Endothelial cell of umbilical vein (primary cell): ENCODE data around the gene SNAPC2. TPM values are rescaled to one million over a fixed set of nuclear protein-coding genes. Genes with fewer than 3 reads are reported as not detected.

Experiments used
- BruUV-seq: library from RNA; stranded (reverse); fragments of 400-500 nt; replicated peaks from 2 replicates; lab custom pipeline; 2021; lab: Mats Ljungman, UMichigan
- CTCF ChIA-PET: fragments of 300-600, 350-600 bp; sonication (Branson Sonifier 250); formaldehyde crosslinking; loops from one replicate; lab custom pipeline; 2021; ENCODE audit warnings: antibody characterized with exemption, inconsistent platforms; lab: Charles Lee
- POLR2A ChIA-PET: fragments of 300-600, 350-600 bp; sonication (Branson Sonifier 250); formaldehyde crosslinking; loops from one replicate; lab custom pipeline; 2021; ENCODE audit warnings: antibody characterized with exemption, inconsistent platforms; lab: Charles Lee
- DNase-seq: peaks from one replicate; pipeline ENCODE4 v3.0.0-alpha.2; 2011; ENCODE audit warnings: low read depth, low spot score
- FAIRE-seq: peaks from 2 replicates; lab custom pipeline; 2011; peaks lifted over from hg19 to GRCh38; lab: Jason Lieb, UNC
- H2AFZ ChIP-seq: 2 replicates; pipeline ENCODE4 v1.6.0; 2012; ENCODE audit warnings: low read depth, low read length, control low read depth, inconsistent platforms
- H3K27ac ChIP-seq: 2 replicates; pipeline ENCODE4 v1.5.1; 2011; ENCODE audit warnings: low read depth, mild to moderate bottlenecking, control low read depth, low read length, moderate library complexity; ENCODE audit not compliant: insufficient read depth
- H3K27me3 ChIP-seq, 2 experiments: 2 replicates each; pipeline versions ENCODE4 v1.6.0 to v1.6.1; 2011; ENCODE audit warnings: low read length in 2 of 2, mixed read lengths in 1 of 2; ENCODE audit not compliant: control insufficient read depth in 2 of 2, insufficient read depth in 2 of 2
- H3K36me3 ChIP-seq, 2 experiments: 2 replicates in 1 of 2; 3 replicates in 1 of 2; pipeline ENCODE4 v1.5.1; 2011; ENCODE audit warnings: low read length in 2 of 2, mild to moderate bottlenecking in 1 of 2, moderate library complexity in 1 of 2; ENCODE audit not compliant: control insufficient read depth in 2 of 2, insufficient read depth in 2 of 2; ENCODE audit errors: extremely low read depth in 1 of 2
- H3K4me1 ChIP-seq: 3 replicates; pipeline ENCODE4 v1.5.1; 2011; ENCODE audit warnings: mild to moderate bottlenecking, low read length; ENCODE audit not compliant: control insufficient read depth, insufficient read depth; ENCODE audit errors: extremely low read depth
- H3K4me2 ChIP-seq: 2 replicates; pipeline ENCODE4 v1.6.1; 2011; ENCODE audit warnings: low read length, control low read depth, mixed read lengths; ENCODE audit not compliant: insufficient read depth
- H3K4me3 ChIP-seq, 3 experiments: fragments of 200-600 bp in 1 of 3; sonication (generic), shearing (Covaris generic) in 1 of 3; replicated peaks in 1 of 3; 2 replicates each; pipeline ENCODE4 v1.5.1; 2011 to 2016; ENCODE audit warnings: control low read depth in 3 of 3, low read length in 3 of 3, mild to moderate bottlenecking in 2 of 3, inconsistent platforms in 1 of 3, low read depth in 1 of 3, moderate library complexity in 1 of 3; ENCODE audit not compliant: insufficient read depth in 1 of 3
- H3K79me2 ChIP-seq: 2 replicates; pipeline ENCODE4 v1.6.0; 2012; ENCODE audit warnings: low read length, inconsistent platforms; ENCODE audit not compliant: control insufficient read depth, insufficient read depth
- H3K9ac ChIP-seq: replicated peaks from 2 replicates; pipeline ENCODE3; 2011; ENCODE audit warnings: low read length, control low read depth; ENCODE audit not compliant: insufficient read depth; ENCODE audit errors: extremely low read depth
- H3K9me1 ChIP-seq: replicated peaks from 3 replicates; pipeline ENCODE4 v1.6.0; 2011; ENCODE audit warnings: mild to moderate bottlenecking, low read length; ENCODE audit not compliant: control insufficient read depth, insufficient read depth; ENCODE audit errors: extremely low read depth
- H3K9me3 ChIP-seq: replicated peaks from 2 replicates; pipeline ENCODE4 v1.5.1; 2012; ENCODE audit warnings: low read length, inconsistent platforms; ENCODE audit not compliant: control insufficient read depth, insufficient read depth
- H4K20me1 ChIP-seq: replicated peaks from 2 replicates; pipeline ENCODE3; 2011; ENCODE audit warnings: mild to moderate bottlenecking, low read length; ENCODE audit not compliant: control insufficient read depth, insufficient read depth; ENCODE audit errors: extremely low read depth
- EZH2 ChIP-seq: IDR thresholded peaks from 2 replicates; pipeline ENCODE4 v1.6.1; 2012; ENCODE audit warnings: borderline replicate concordance, low read depth, mild to moderate bottlenecking, moderate library complexity, low read length, inconsistent platforms; ENCODE audit not compliant: severe bottlenecking
- FOS ChIP-seq: IDR thresholded peaks from 2 replicates; pipeline ENCODE4 v1.6.1; 2011; ENCODE audit warnings: mild to moderate bottlenecking, low read length, moderate library complexity, borderline replicate concordance; ENCODE audit not compliant: insufficient read depth
- GATA2 ChIP-seq: IDR thresholded peaks from 2 replicates; pipeline ENCODE4 v1.7.0; 2011; ENCODE audit warnings: low read depth, mild to moderate bottlenecking, moderate library complexity, mixed read lengths, low read length; ENCODE audit not compliant: insufficient read length, insufficient read depth
- JUN ChIP-seq: IDR thresholded peaks from 2 replicates; pipeline ENCODE4 v1.6.1; 2011; ENCODE audit warnings: borderline replicate concordance, low read depth; ENCODE audit not compliant: insufficient read length, insufficient read depth
- MYC ChIP-seq: IDR thresholded peaks from one replicate; pipeline ENCODE4 v1.6.1; 2011; ENCODE audit warnings: mild to moderate bottlenecking, low read depth, low read length
- POLR2A ChIP-seq: IDR thresholded peaks from 2 replicates; pipeline ENCODE4 v1.6.1; 2012; ENCODE audit warnings: low read depth, mild to moderate bottlenecking, control low read depth, low read length
- POLR2AphosphoS5 ChIP-seq: IDR thresholded peaks from 2 replicates; pipeline ENCODE4 v1.6.1; 2012; ENCODE audit warnings: low read depth, mild to moderate bottlenecking, control low read depth, low read length, moderate library complexity; ENCODE audit not compliant: insufficient read depth
- dilution Hi-C: fragments of 300-500 bp; cut with MboI; formaldehyde crosslinking; loops from one replicate; pipeline ENCODE4 v1.15.0; 2019; ENCODE audit warnings: low sequenced_read_pairs; ENCODE audit not compliant: extremely low pct_ligation_motif_present
- intact Hi-C: fragments of 100-400 bp; cut with micrococcal nuclease; formaldehyde crosslinking; loops from one replicate; pipeline ENCODE4 v1.10.0; 2022
- polyA plus RNA-seq, 4 experiments: library from polyadenylated mRNA; depleted of rRNA in 3 of 4; stranded (reverse) in 3 of 4; unstranded in 1 of 4; fragments of >200 nt; gene quantifications; 2 replicates each; pipeline versions ENCODE4 v1.2.1 to v1.2.3, GENCODE V29; 2011 to 2012; ENCODE audit warnings: missing spikeins in 1 of 4
- total RNA-seq: library from RNA; stranded (reverse); gene quantifications from 2 replicates; pipeline ENCODE4 v1.2.3, GENCODE V29; 2021
- TF ChIP-seq, protein P1 (sequence below): IDR thresholded peaks from 2 replicates; pipeline ENCODE4 v1.6.1; 2011; ENCODE audit not compliant: insufficient read depth, insufficient read length
- TF ChIP-seq, protein P2 (sequence below), 2 donors: IDR thresholded peaks; 1 replicate in 1 of 2; 2 replicates in 1 of 2; pipeline ENCODE4 v1.5.1; 2011; ENCODE audit warnings: low read length in 2 of 2, mild to moderate bottlenecking in 2 of 2, moderate library complexity in 2 of 2, control low read depth in 1 of 2, inconsistent platforms in 1 of 2, low read depth in 1 of 2; ENCODE audit not compliant: insufficient read depth in 1 of 2; ENCODE audit errors: extremely low read depth in 1 of 2

The SNAPC2 gene
- total and polyA plus RNA-seq, 2 donors (not counting 3 experiments of a cell fraction or from before 2014, with no cell fraction given): 23.7 to 25.8 TPM

DNA sequence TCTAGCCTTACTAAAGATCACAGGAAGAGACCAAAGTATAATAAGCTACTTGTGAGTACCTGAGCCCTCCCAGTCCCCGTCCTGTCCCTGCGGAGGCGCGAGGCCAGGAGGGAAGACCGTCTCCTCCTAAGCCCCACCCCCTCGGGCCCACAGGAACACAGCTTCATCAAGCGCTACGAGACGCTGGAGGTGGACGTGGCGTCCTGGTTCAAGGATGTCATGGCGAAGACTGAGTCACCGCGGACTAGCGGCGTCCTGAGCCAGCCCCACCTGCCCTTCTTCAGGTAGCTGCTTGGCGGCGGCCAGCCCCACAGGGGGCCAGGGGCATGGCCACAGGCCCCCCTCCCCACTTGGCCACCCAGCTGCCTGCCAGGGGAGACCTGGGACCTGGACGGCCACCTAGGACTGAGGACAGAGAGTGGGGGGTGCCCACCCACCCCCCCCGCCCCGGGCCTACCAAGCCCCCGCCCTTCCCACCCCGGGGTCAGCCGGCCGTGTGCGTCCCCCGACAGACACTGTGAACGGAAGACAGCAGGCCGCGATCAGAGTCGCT is 7.9 kb upstream of the SNAPC2 start:
- Histone ChIP-seq H3K27ac (no peak overlapping the region), H3K4me1 (peaks cover 2% of the 10 kb centered on the region), H3K9ac (no peak overlapping the region), H4K20me1 (no peaks in the 10 kb centered on the region), H2AFZ (no peak overlapping the region), H3K4me2 (no peak overlapping the region), H3K36me3 (peaks cover 0 to 23% of the 10 kb centered on the region in 2 experiments), H3K9me1 (no peaks in the 10 kb centered on the region), H3K27me3 (peaks cover 12 to 17% of the 10 kb centered on the region in 2 experiments), H3K79me2 (peaks cover 3% of the 10 kb centered on the region), H3K4me3 (no peak overlapping the region), H3K9me3 (no peaks in the 10 kb centered on the region)
- DNase-seq (no peak), FAIRE-seq (no peak)
- CTCF ChIA-PET: interaction anchor here (0.8 to 1.3 kb wide), 2 partner anchors 8 to 43 kb away, joined by 3 to 7 read pairs; partner anchors contain the start of gene SNAPC2
- TF ChIP-seq JUN (no peak), POLR2AphosphoS5 (no peak), FOS (no peak), EZH2 (no peak), POLR2A (no peak), MYC (no peak), GATA2 (no peak)
- TF ChIP-seq, protein P1, sequence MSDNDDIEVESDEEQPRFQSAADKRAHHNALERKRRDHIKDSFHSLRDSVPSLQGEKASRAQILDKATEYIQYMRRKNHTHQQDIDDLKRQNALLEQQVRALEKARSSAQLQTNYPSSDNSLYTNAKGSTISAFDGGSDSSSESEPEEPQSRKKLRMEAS: no peak
- TF ChIP-seq, protein P2, sequence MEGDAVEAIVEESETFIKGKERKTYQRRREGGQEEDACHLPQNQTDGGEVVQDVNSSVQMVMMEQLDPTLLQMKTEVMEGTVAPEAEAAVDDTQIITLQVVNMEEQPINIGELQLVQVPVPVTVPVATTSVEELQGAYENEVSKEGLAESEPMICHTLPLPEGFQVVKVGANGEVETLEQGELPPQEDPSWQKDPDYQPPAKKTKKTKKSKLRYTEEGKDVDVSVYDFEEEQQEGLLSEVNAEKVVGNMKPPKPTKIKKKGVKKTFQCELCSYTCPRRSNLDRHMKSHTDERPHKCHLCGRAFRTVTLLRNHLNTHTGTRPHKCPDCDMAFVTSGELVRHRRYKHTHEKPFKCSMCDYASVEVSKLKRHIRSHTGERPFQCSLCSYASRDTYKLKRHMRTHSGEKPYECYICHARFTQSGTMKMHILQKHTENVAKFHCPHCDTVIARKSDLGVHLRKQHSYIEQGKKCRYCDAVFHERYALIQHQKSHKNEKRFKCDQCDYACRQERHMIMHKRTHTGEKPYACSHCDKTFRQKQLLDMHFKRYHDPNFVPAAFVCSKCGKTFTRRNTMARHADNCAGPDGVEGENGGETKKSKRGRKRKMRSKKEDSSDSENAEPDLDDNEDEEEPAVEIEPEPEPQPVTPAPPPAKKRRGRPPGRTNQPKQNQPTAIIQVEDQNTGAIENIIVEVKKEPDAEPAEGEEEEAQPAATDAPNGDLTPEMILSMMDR (IDR thresholded peaks at IDR 0.05; ENCODE audit: extremely low read depth in 1 of 2, insufficient read depth in 1 of 2, low read depth in 1 of 2, low read length in 2 of 2): no peak
- BruUV-seq: no TSS peak
- dilution Hi-C loops (no loop called here), intact Hi-C loops (no loop called here)
- POLR2A ChIA-PET: interaction anchor here (0.9 kb wide), 2 partner anchors 8 to 9 kb away, joined by 3 to 5 read pairs; partner anchors contain the start of genes MAP2K7 and SNAPC2
